Measurements from ENCODE around the gene ZNF506. TPM values are rescaled to one million over a fixed set of nuclear protein-coding genes. Genes with fewer than 3 reads are reported as not detected.
"Not testable (repeated sequence)": the region's sequence is repeated elsewhere in the genome, so short reads cannot be mapped to it uniquely, and the experiment has no call there.

ZNF506 gene
- total RNA-seq, 1 experiment from 2014 or later, result 3.0 TPM

GRCh38 chr19:19816679-19817078, 4.9 kb downstream of the ZNF506 start:
- H3K27me3 ChIP-seq (ENCODE audit: insufficient read depth, low read length), result no peaks in the 10 kb centered on the region
- H2BK5ac ChIP-seq (ENCODE audit: insufficient read length, low read length), result no peak overlapping the region
- no peak overlapping the region for H3K18ac ChIP-seq (ENCODE audit: insufficient read length, low read depth, low read length)
- H3K23ac ChIP-seq (ENCODE audit: insufficient read length, low read depth, low read length), result no peak overlapping the region
- peaks cover 3% of the 10 kb centered on the region for H3K23me2 ChIP-seq (ENCODE audit: insufficient read length, low read depth, low read length, poor library complexity, severe bottlenecking)
- no peak overlapping the region for H4K5ac ChIP-seq (ENCODE audit: insufficient read length, low read depth, low read length)
- Mint-ChIP-seq H3K27me3 (ENCODE audit: low read depth) (no peaks in the 10 kb centered on the region; the same call in 1 of the 2 replicates), H3K36me3 (ENCODE audit: insufficient read depth in 1 of 3, low read depth in 3 of 3) (peaks cover 21 to 34% (median 26%) of the 10 kb centered on the region in 3 experiments; a peak in 6 of 7 replicates), H3K27ac (no peak overlapping the region), H3K4me1 (no peaks in the 10 kb centered on the region), H3K9me3 (peaks cover 27 to 44% of the 10 kb centered on the region in 2 experiments), H3K4me3 (no peak overlapping the region)
- H3K79me1 ChIP-seq (ENCODE audit: insufficient read depth, low read depth, low read length, poor library complexity, severe bottlenecking), result peaks cover 2% of the 10 kb centered on the region
- no peak overlapping the region for H2BK12ac ChIP-seq (ENCODE audit: insufficient read length, low read depth, low read length)
- no peak overlapping the region for H3T11ph ChIP-seq (ENCODE audit: low read length)
- no peak overlapping the region for H3K14ac ChIP-seq (ENCODE audit: insufficient read depth, low read length)
- no peak overlapping the region for H3K27ac ChIP-seq (ENCODE audit: insufficient read length, low read depth, low read length)
- H4K20me1 ChIP-seq (ENCODE audit: control insufficient read depth, insufficient read depth, insufficient read length), result no peaks in the 10 kb centered on the region
- no peak for DNase-seq
- no peak overlapping the region for H3K56ac ChIP-seq (ENCODE audit: insufficient read length, low read depth, low read length)
- no peak overlapping the region for H2BK120ac ChIP-seq (ENCODE audit: low read depth, low read length, poor library complexity, severe bottlenecking)
- no peaks in the 10 kb centered on the region for H3K4me1 ChIP-seq (ENCODE audit: insufficient read depth, low read length)
- H4K8ac ChIP-seq (replicated peaks; ENCODE audit: insufficient read length, low read depth, low read length), result no peak overlapping the region
- WGBS (ENCODE audit: extremely low coverage, insufficient read length, low lambda C conversion rate), result no CpG with 5 or more reads among the region's 9 CpGs
- H4K91ac ChIP-seq (ENCODE audit: insufficient read length, low read depth, low read length), result no peak overlapping the region
- H2BK15ac ChIP-seq (ENCODE audit: low read depth, low read length), result no peak overlapping the region
- no peak for TF ChIP-seq CTCF (conservative IDR thresholded peaks at IDR 0.05)
- no peak overlapping the region for H2AFZ ChIP-seq (ENCODE audit: low read length)
- no peak overlapping the region for H3K4ac ChIP-seq (ENCODE audit: low read depth, low read length)
- H3K4me2 ChIP-seq (ENCODE audit: insufficient read depth, insufficient read length, low read length), result no peak overlapping the region
- H3K9ac ChIP-seq (ENCODE audit: extremely low read depth, insufficient read length, low read length), result no peak overlapping the region
- no peaks in the 10 kb centered on the region for H3K9me3 ChIP-seq (ENCODE audit: control insufficient read depth, low read depth, low read length)
- no peak overlapping the region for H2BK20ac ChIP-seq (ENCODE audit: low read depth, low read length, poor library complexity, severe bottlenecking)
- no peaks in the 10 kb centered on the region; the same call in 1 of the 2 replicates for H3K79me2 ChIP-seq (ENCODE audit: insufficient read depth, low read length)
- H2AK5ac ChIP-seq (ENCODE audit: insufficient read length, low read length), result no peak overlapping the region

GRCh38 chr19:19811999-19812398, 9.6 kb downstream of the ZNF506 start:
- H2BK20ac ChIP-seq (ENCODE audit: low read depth, low read length, poor library complexity, severe bottlenecking); H3K4ac ChIP-seq (ENCODE audit: low read depth, low read length); H3K4me3 Mint-ChIP-seq; H2BK15ac ChIP-seq (ENCODE audit: low read depth, low read length); H2BK12ac ChIP-seq (ENCODE audit: insufficient read length, low read depth, low read length); H3K4me1 ChIP-seq (ENCODE audit: insufficient read depth, low read length); H3K4me1 Mint-ChIP-seq; H3K23me2 ChIP-seq (ENCODE audit: insufficient read length, low read depth, low read length, poor library complexity, severe bottlenecking); H3K14ac ChIP-seq (ENCODE audit: insufficient read depth, low read length); H3K79me2 ChIP-seq (ENCODE audit: insufficient read depth, low read length); H3K27me3 ChIP-seq (ENCODE audit: insufficient read depth, low read length); H4K20me1 ChIP-seq (ENCODE audit: control insufficient read depth, insufficient read depth, insufficient read length); H2AFZ ChIP-seq (ENCODE audit: low read length); H3K9ac ChIP-seq (ENCODE audit: extremely low read depth, insufficient read length, low read length); H3K27me3 Mint-ChIP-seq (ENCODE audit: low read depth); H3K9me3 ChIP-seq (ENCODE audit: control insufficient read depth, low read depth, low read length); H3T11ph ChIP-seq (ENCODE audit: low read length); H2AK5ac ChIP-seq (ENCODE audit: insufficient read length, low read length); H3K27ac Mint-ChIP-seq; DNase-seq; H3K79me1 ChIP-seq (ENCODE audit: insufficient read depth, low read depth, low read length, poor library complexity, severe bottlenecking); H2BK5ac ChIP-seq (ENCODE audit: insufficient read length, low read length); H3K18ac ChIP-seq (ENCODE audit: insufficient read length, low read depth, low read length); H4K5ac ChIP-seq (ENCODE audit: insufficient read length, low read depth, low read length); H3K27ac ChIP-seq (ENCODE audit: insufficient read length, low read depth, low read length); H4K8ac ChIP-seq (replicated peaks; ENCODE audit: insufficient read length, low read depth, low read length); H2BK120ac ChIP-seq (ENCODE audit: low read depth, low read length, poor library complexity, severe bottlenecking); H4K91ac ChIP-seq (ENCODE audit: insufficient read length, low read depth, low read length); H3K56ac ChIP-seq (ENCODE audit: insufficient read length, low read depth, low read length); H3K4me2 ChIP-seq (ENCODE audit: insufficient read depth, insufficient read length, low read length); H3K23ac ChIP-seq (ENCODE audit: insufficient read length, low read depth, low read length): not testable (repeated sequence)
- Mint-ChIP-seq H3K36me3 (ENCODE audit: insufficient read depth in 1 of 3, low read depth in 3 of 3) (peaks cover 10 to 20% (median 16%) of the 10 kb centered on the region in 3 experiments; a peak in 6 of 7 replicates), H3K9me3 (peaks cover 9 to 21% of the 10 kb centered on the region in 2 experiments; a peak in 4 of 5 replicates)
- WGBS (ENCODE audit: extremely low coverage, insufficient read length, low lambda C conversion rate), result no CpG with 5 or more reads among the region's 1 CpG
